DOHH2 (cell line): ENCODE measurements around the gene CFAP251.

Experiments
- H3F3A ChIP-seq: fragments of 200-600 bp; sonication (generic), shearing (Covaris generic); 2 replicates; pipeline ENCODE4 v1.6.0; 2016; ENCODE audit warnings: antibody characterized with exemption, mild to moderate bottlenecking; ENCODE audit not compliant: control insufficient read depth, insufficient read depth
- H3K27ac ChIP-seq: fragments of 200-600 bp; sonication (generic); 2 replicates; pipeline ENCODE4 v1.5.1; 2014; ENCODE audit warnings: low read depth, mild to moderate bottlenecking, low read length, moderate library complexity
- H3K27me3 ChIP-seq: fragments of 200-600 bp; sonication (generic); 2 replicates; pipeline ENCODE4 v1.6.1; 2014; ENCODE audit warnings: mild to moderate bottlenecking, low read length, mixed read lengths; ENCODE audit not compliant: control insufficient read depth
- H3K36me3 ChIP-seq: fragments of 200-600 bp; sonication (generic); 2 replicates; pipeline ENCODE4 v1.6.1; 2014; ENCODE audit warnings: mild to moderate bottlenecking, low read length, moderate library complexity, mixed read lengths; ENCODE audit not compliant: control insufficient read depth
- H3K4me1 ChIP-seq: fragments of 200-600 bp; sonication (generic); 2 replicates; pipeline ENCODE4 v1.6.1; 2014; ENCODE audit warnings: mild to moderate bottlenecking, low read length, mixed read lengths; ENCODE audit not compliant: control insufficient read depth
- H3K4me2 ChIP-seq: fragments of 200-600 bp; sonication (generic); 2 replicates; pipeline ENCODE4 v1.6.0; 2014; ENCODE audit warnings: mild to moderate bottlenecking, low read length, moderate library complexity
- H3K4me3 ChIP-seq: fragments of 200-600 bp; sonication (generic); 2 replicates; pipeline ENCODE4 v1.5.1; 2014; ENCODE audit warnings: mild to moderate bottlenecking, low read length, mixed read lengths
- H3K79me2 ChIP-seq: fragments of 200-600 bp; sonication (generic); 2 replicates; pipeline ENCODE4 v1.6.1; 2014; ENCODE audit warnings: mild to moderate bottlenecking, low read length, mixed read lengths; ENCODE audit not compliant: control insufficient read depth
- H3K9me2 ChIP-seq: fragments of 200-600 bp; sonication (generic); replicated peaks from 2 replicates; pipeline ENCODE4 v1.6.1; 2014; ENCODE audit warnings: mild to moderate bottlenecking, low read length, mixed read lengths; ENCODE audit not compliant: control insufficient read depth
- H3K9me3 ChIP-seq: fragments of 200-600 bp; sonication (generic); 2 replicates; pipeline ENCODE4 v1.6.1; 2014; ENCODE audit warnings: antibody characterized with exemption, low read length, mixed read lengths; ENCODE audit not compliant: control insufficient read depth, insufficient read depth
- H4K20me1 ChIP-seq: fragments of 200-600 bp; sonication (generic); 2 replicates; pipeline ENCODE4 v1.6.0; 2014; ENCODE audit warnings: low read depth, mild to moderate bottlenecking, antibody characterized with exemption, low read length, moderate library complexity; ENCODE audit not compliant: control insufficient read depth, insufficient read depth
- EZH2phosphoT487 ChIP-seq: fragments of 200-600 bp; sonication (generic); IDR thresholded peaks from 2 replicates; pipeline ENCODE4 v1.6.1; 2017; ENCODE audit warnings: borderline replicate concordance, mild to moderate bottlenecking, antibody characterized with exemption, low read length, moderate library complexity, mixed read lengths
- TF ChIP-seq, protein P1 (sequence below): fragments of 200-600 bp; sonication (generic); IDR thresholded peaks from one replicate; pipeline ENCODE4 v1.5.1; 2014; ENCODE audit warnings: antibody characterized with exemption, mild to moderate bottlenecking, low read depth, low read length; ENCODE audit not compliant: poor library complexity, severe bottlenecking

Gene CFAP251

DNA sequence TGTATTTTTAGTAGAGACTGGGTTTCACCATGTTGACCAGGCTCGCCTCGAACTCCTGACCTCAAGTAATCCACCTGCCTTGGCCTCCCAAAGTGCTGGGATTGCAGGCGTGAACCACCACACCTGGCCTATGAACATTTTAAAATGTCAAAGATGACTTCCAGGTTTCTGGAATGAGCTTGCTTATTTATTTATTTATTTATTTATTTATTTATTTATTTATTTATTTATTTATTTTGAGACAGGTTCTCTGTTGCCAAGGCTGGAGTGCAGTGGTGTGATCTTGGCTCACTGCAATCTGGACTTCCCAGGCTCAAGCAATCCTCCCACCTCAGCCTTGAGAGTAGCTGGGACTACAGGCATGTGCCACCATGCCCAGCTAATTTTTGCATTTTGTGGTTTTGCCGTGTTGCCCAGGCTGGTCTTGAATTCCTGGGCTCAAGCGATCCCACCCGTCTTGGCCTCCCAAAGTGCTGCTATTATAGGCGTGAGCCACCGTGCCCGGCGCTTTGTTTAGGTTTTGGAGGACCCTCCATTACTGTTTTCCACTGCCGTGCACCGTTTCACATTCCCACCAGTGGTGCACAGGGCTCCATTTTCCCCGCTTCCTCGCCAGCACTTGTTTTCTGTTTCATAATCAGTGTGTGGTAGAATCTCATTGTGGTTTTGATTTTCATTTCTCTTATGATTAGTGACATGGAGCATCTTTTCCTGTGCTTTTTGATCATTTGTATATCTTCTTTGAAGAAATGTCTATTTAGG, 6.4 kb upstream of the CFAP251 start:
- peaks cover 56% of the 10 kb centered on the region for H3K36me3 ChIP-seq

DNA sequence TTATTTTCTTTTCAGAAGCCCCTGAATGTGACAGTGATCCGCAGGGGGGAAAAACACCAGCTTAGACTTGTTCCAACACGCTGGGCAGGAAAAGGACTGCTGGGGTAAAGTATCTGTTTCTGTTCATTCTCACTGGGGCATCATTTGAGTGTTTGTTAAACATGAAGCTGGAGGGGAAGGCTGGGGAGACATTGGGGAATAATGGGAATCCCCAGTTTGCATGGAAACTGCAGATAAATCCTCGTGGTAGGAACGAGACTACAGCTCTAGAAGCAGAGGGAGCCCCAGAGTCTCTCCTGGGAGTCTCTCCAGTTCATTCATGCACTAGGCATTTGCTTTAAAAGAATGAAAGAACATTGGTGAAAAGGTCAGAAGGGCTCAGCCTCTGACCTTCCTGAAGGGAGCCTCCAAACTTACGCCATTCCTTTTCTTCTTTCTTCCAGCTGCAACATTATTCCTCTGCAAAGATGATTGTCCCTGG, 2.5 kb upstream of the CFAP251 start:
- no peaks in the 10 kb centered on the region for H3K27me3 ChIP-seq
- peaks cover 19% of the 10 kb centered on the region for H3F3A ChIP-seq
- no peak overlapping the region for H3K4me3 ChIP-seq
- TF ChIP-seq, protein P1, sequence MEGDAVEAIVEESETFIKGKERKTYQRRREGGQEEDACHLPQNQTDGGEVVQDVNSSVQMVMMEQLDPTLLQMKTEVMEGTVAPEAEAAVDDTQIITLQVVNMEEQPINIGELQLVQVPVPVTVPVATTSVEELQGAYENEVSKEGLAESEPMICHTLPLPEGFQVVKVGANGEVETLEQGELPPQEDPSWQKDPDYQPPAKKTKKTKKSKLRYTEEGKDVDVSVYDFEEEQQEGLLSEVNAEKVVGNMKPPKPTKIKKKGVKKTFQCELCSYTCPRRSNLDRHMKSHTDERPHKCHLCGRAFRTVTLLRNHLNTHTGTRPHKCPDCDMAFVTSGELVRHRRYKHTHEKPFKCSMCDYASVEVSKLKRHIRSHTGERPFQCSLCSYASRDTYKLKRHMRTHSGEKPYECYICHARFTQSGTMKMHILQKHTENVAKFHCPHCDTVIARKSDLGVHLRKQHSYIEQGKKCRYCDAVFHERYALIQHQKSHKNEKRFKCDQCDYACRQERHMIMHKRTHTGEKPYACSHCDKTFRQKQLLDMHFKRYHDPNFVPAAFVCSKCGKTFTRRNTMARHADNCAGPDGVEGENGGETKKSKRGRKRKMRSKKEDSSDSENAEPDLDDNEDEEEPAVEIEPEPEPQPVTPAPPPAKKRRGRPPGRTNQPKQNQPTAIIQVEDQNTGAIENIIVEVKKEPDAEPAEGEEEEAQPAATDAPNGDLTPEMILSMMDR: no peak
- TF ChIP-seq EZH2phosphoT487: no peak
- H3K79me2 ChIP-seq: peaks cover 24% of the 10 kb centered on the region
- no peaks in the 10 kb centered on the region for H3K9me3 ChIP-seq
- H3K4me1 ChIP-seq: peaks cover 36% of the 10 kb centered on the region
- no peaks in the 10 kb centered on the region for H3K9me2 ChIP-seq
- no peaks in the 10 kb centered on the region for H4K20me1 ChIP-seq
- peaks cover 45% of the 10 kb centered on the region for H3K36me3 ChIP-seq
- peak overlapping the region; percentile 78; the same call in 1 of the 2 replicates for H3K27ac ChIP-seq
- no peak overlapping the region for H3K4me2 ChIP-seq

More for the DNA sequence above, 6.4 kb upstream of the CFAP251 start:
- H3K27me3 ChIP-seq: no peaks in the 10 kb centered on the region
- TF ChIP-seq, protein P1: no peak
- no peak overlapping the region for H3K27ac ChIP-seq
- no peak overlapping the region for H3K4me2 ChIP-seq
- H3K9me3 ChIP-seq: no peaks in the 10 kb centered on the region
- H3K79me2 ChIP-seq: no peaks in the 10 kb centered on the region; the same call in 1 of the 2 replicates
- no peak overlapping the region for H3K4me3 ChIP-seq
- peaks cover 11% of the 10 kb centered on the region for H3F3A ChIP-seq
- H4K20me1 ChIP-seq: no peaks in the 10 kb centered on the region
- peaks cover 12% of the 10 kb centered on the region for H3K4me1 ChIP-seq
- no peaks in the 10 kb centered on the region for H3K9me2 ChIP-seq

DNA sequence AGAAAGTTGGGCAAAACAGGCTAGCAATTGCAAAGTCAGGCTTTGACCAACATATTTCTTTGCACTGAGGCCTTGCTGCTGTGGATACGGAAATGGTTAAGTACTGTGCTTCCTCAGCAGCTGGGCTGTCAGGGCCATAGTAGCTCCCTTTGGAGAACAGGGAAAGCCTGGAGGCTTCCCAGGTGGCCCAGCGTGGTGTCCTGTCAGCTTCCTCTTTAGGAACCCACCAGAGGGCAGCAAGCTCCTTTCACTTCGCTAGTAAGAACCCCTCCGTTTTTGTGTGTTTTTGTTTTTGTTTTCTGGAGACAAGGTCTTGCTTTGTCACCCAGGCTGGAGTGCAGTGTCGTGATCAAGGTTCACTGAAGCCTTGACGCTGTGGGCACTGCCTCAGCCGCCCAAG, 1.7 kb upstream of the CFAP251 start:
- Histone ChIP-seq H3K4me1 (peaks cover 44% of the 10 kb centered on the region), H3K36me3 (peaks cover 44% of the 10 kb centered on the region), H3K27ac (peak overlapping the region; percentile 78), H3K4me3 (peak overlapping the region; percentile 89), H3K9me3 (no peaks in the 10 kb centered on the region), H3K79me2 (peaks cover 24% of the 10 kb centered on the region), H4K20me1 (no peaks in the 10 kb centered on the region), H3K27me3 (no peaks in the 10 kb centered on the region), H3K4me2 (peak overlapping the region; percentile 97), H3F3A (peaks cover 19% of the 10 kb centered on the region), H3K9me2 (no peaks in the 10 kb centered on the region)
- no peak for TF ChIP-seq EZH2phosphoT487
- TF ChIP-seq, protein P1: peak; percentile 71
